ENCODE results near the gene KRTAP4-12.

GRCh38 chr17:41127371-41127770 is 3.4 kb upstream of the KRTAP4-12 start:
- TF ChIP-seq, protein P1, sequence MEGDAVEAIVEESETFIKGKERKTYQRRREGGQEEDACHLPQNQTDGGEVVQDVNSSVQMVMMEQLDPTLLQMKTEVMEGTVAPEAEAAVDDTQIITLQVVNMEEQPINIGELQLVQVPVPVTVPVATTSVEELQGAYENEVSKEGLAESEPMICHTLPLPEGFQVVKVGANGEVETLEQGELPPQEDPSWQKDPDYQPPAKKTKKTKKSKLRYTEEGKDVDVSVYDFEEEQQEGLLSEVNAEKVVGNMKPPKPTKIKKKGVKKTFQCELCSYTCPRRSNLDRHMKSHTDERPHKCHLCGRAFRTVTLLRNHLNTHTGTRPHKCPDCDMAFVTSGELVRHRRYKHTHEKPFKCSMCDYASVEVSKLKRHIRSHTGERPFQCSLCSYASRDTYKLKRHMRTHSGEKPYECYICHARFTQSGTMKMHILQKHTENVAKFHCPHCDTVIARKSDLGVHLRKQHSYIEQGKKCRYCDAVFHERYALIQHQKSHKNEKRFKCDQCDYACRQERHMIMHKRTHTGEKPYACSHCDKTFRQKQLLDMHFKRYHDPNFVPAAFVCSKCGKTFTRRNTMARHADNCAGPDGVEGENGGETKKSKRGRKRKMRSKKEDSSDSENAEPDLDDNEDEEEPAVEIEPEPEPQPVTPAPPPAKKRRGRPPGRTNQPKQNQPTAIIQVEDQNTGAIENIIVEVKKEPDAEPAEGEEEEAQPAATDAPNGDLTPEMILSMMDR (conservative IDR thresholded peaks at IDR 0.05; ENCODE audit: low read depth, low read length), result no peak
- TF ChIP-seq EZH2 (IDR thresholded peaks at IDR 0.05; ENCODE audit: borderline replicate concordance, low read depth, low read length, poor library complexity, severe bottlenecking), result no peak
